Right lobe of liver (tissue), 4 donors: ENCODE data around the gene TSPAN10.
A peak's percentile ranks its signal among the peaks of the same experiment; 100 is the strongest.

Experiments used
- POLR2A ChIP-seq: fragments of 450-650 bp; IDR thresholded peaks from one replicate; pipeline ENCODE4 v1.6.1; 2017; ENCODE audit warnings: antibody characterized with exemption, mild to moderate bottlenecking
- TF ChIP-seq, protein P1 (sequence below), 4 donors: fragments of 200-600 bp in 3 of 4; fragments of 450-650 bp in 1 of 4; IDR thresholded peaks; one replicate each; pipeline versions ENCODE4 v1.5.1 to v1.8.0; 2016 to 2022; ENCODE audit warnings: antibody characterized with exemption in 4 of 4, mild to moderate bottlenecking in 2 of 4
- donor health status: DM: no; HTN: no; CAD: no.
- donor health status: DM: no; HTN: no; CAD: no.
- donor health status: DM: no; HTN: yes; CAD: no.

GRCh38 chr17:81601525-81602120, 35.4 kb upstream of the TSPAN10 start:
- no peak for TF ChIP-seq POLR2A
- TF ChIP-seq, protein P1, sequence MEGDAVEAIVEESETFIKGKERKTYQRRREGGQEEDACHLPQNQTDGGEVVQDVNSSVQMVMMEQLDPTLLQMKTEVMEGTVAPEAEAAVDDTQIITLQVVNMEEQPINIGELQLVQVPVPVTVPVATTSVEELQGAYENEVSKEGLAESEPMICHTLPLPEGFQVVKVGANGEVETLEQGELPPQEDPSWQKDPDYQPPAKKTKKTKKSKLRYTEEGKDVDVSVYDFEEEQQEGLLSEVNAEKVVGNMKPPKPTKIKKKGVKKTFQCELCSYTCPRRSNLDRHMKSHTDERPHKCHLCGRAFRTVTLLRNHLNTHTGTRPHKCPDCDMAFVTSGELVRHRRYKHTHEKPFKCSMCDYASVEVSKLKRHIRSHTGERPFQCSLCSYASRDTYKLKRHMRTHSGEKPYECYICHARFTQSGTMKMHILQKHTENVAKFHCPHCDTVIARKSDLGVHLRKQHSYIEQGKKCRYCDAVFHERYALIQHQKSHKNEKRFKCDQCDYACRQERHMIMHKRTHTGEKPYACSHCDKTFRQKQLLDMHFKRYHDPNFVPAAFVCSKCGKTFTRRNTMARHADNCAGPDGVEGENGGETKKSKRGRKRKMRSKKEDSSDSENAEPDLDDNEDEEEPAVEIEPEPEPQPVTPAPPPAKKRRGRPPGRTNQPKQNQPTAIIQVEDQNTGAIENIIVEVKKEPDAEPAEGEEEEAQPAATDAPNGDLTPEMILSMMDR (IDR thresholded peaks at IDR 0.05) = peak; percentile 60 to 92 (median 87)
